ENCODE data around the gene SEMA4C.

DNA sequence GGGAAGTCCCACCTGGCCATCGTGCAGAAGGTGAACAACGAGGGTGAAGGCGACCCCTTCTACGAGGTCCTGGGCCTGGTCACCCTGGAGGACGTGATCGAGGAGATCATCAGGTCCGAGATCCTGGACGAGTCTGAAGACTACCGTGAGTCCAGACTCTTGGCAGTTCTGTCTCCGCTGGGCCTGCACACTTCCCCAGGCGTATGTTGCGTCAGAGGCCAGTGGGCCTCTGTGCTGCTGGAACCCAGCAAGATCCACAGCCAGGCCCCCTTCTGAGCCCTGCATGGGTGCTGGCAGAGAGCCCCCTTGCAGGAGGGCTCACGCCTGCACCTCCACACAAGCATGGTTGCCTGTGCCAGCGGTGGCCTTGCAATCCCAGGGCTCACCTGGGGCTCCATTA, 44.8 kb downstream of the SEMA4C start:
- TF ChIP-seq POLR2AphosphoS5 (IDR thresholded peaks at IDR 0.05; ENCODE audit: low read depth, low read length) (no peak), GATA2 (CRISPR knock-in tag; IDR thresholded peaks at IDR 0.05) (no peak)

All from SK-N-SH (cell line).